Activated CD4-positive, alpha-beta memory T cell treated with anti-CD3 and anti-CD28 coated beads, Interleukin-2, amount 10 ng/mL, durations not matched to agents 7 days and 5 days (primary cell): ENCODE data around the gene GPSM1. TPM values are rescaled to one million over a fixed set of nuclear protein-coding genes. Genes with fewer than 3 reads are reported as not detected.
"Not testable (repeated sequence)": the region's sequence is repeated elsewhere in the genome, so short reads cannot be mapped to it uniquely, and the experiment has no call there.

ENCODE experiments used
- CTCF ChIA-PET: fragments of 350-600 bp; sonication (Branson Sonifier 250); formaldehyde crosslinking; loops from one replicate; lab custom pipeline; 2021; ENCODE audit warnings: antibody characterized with exemption, inconsistent platforms; lab: Charles Lee
- POLR2A ChIA-PET: fragments of 350-600 bp; sonication (Branson Sonifier 250); formaldehyde crosslinking; loops from one replicate; lab custom pipeline; 2021; ENCODE audit warnings: antibody characterized with exemption; lab: Charles Lee
- DNase-seq: peaks from one replicate; pipeline ENCODE4 v3.0.0-alpha.2; 2020
- H3K27ac Mint-ChIP-seq: one replicate; pipeline ENCODE4 v1.8.0; 2021; ENCODE audit warnings: mild to moderate bottlenecking, mixed read lengths
- H3K27me3 Mint-ChIP-seq: one replicate; pipeline ENCODE4 v1.8.0; 2021; ENCODE audit warnings: mixed read lengths
- H3K36me3 Mint-ChIP-seq: one replicate; pipeline ENCODE4 v1.8.0; 2021; ENCODE audit warnings: low read depth, mixed read lengths
- H3K4me1 Mint-ChIP-seq: one replicate; pipeline ENCODE4 v1.8.0; 2021; ENCODE audit warnings: mixed read lengths
- H3K4me3 Mint-ChIP-seq: one replicate; pipeline ENCODE4 v1.8.0; 2021; ENCODE audit warnings: mild to moderate bottlenecking, mixed read lengths
- H3K9me3 Mint-ChIP-seq: one replicate; pipeline ENCODE4 v1.8.0; 2021; ENCODE audit warnings: mixed read lengths
- total RNA-seq, 2 experiments: library from RNA; stranded (reverse); gene quantifications; one replicate each; pipeline ENCODE4 v1.2.3, GENCODE V29; 2021

GPSM1 gene
- total RNA-seq, 2 experiments from 2014 or later = 6.0 to 6.5 TPM

GRCh38 chr9:136405904-136406303, 78.6 kb downstream of the GPSM1 start:
- peaks cover 74% of the 10 kb centered on the region for H3K4me1 Mint-ChIP-seq
- H3K4me3 Mint-ChIP-seq, H3K9me3 Mint-ChIP-seq, CTCF ChIA-PET, H3K27me3 Mint-ChIP-seq, DNase-seq: not testable (repeated sequence)
- POLR2A ChIA-PET = interaction anchor here (1.8 to 2.0 kb wide), 2 partner anchors 21 to 43 kb away, joined by 5 to 7 read pairs; partner anchors contain the start of gene DNLZ
- H3K36me3 Mint-ChIP-seq = peaks cover 61% of the 10 kb centered on the region
- peak overlapping the region; percentile 93 for H3K27ac Mint-ChIP-seq

- H3K27ac Mint-ChIP-seq, DNase-seq, H3K27me3 Mint-ChIP-seq, H3K4me3 Mint-ChIP-seq, H3K9me3 Mint-ChIP-seq, CTCF ChIA-PET: not testable (repeated sequence)
- peaks cover 57% of the 10 kb centered on the region for H3K36me3 Mint-ChIP-seq
- POLR2A ChIA-PET = interaction anchor here (1.8 kb wide), 1 partner anchor 22 kb away, joined by 5 read pairs; no protein-coding TSS in a partner anchor
- peaks cover 77% of the 10 kb centered on the region for H3K4me1 Mint-ChIP-seq
Observed at GRCh38 chr9:136407061-136407460, 79.7 kb downstream of the GPSM1 start.

GRCh38 chr9:136407911-136408310, 80.6 kb downstream of the GPSM1 start:
- peaks cover 59% of the 10 kb centered on the region for H3K36me3 Mint-ChIP-seq
- H3K27ac Mint-ChIP-seq = peak overlapping the region; percentile 16
- H3K4me1 Mint-ChIP-seq = peaks cover 73% of the 10 kb centered on the region

More at GRCh38 chr9:136407911-136408310, 80.6 kb downstream of the GPSM1 start:
- no peak for DNase-seq
- ChIA-PET POLR2A (interaction anchor here (1.7 kb wide), 1 partner anchor 33 kb away, joined by 3 read pairs; no protein-coding TSS in a partner anchor), CTCF (no interaction called here)
- H3K9me3 Mint-ChIP-seq = no peaks in the 10 kb centered on the region
- H3K27me3 Mint-ChIP-seq = no peaks in the 10 kb centered on the region
- H3K4me3 Mint-ChIP-seq = no peak overlapping the region

Other genes with a start within 250 kb of the GPSM1 start
- gene NACC2, start 232.2 kb upstream of the GPSM1 start, total RNA-seq = 1 to 10 TPM; 8.1 to 8.7 TPM
- 10 to 100 TPM; 47.0 to 49.0 TPM for gene TMEM250, start 208.7 kb upstream of the GPSM1 start, total RNA-seq
- gene LHX3, start 122.4 kb upstream of the GPSM1 start, total RNA-seq = under 1 TPM in 1 of 2 experiments, not detected in 1; 0.08 TPM
- gene QSOX2, start 81.7 kb upstream of the GPSM1 start, total RNA-seq = 10 to 100 TPM; 12.4 to 13.4 TPM
- gene CCDC187, start 23.4 kb upstream of the GPSM1 start, total RNA-seq = not detected
- 10 to 100 TPM; 11.5 TPM for gene DNLZ, start 36.2 kb downstream of the GPSM1 start, total RNA-seq
- 1 to 10 TPM in 1 of 2 experiments, under 1 TPM in 1; 0.55 to 1.3 TPM for gene CARD9, start 46.1 kb downstream of the GPSM1 start, total RNA-seq
- 1 to 10 TPM; 8.8 TPM for gene SNAPC4, start 72.6 kb downstream of the GPSM1 start, total RNA-seq
- 10 to 100 TPM; 49.2 to 54.9 TPM for gene ENTR1, start 83.1 kb downstream of the GPSM1 start, total RNA-seq
- gene PMPCA, start 83.1 kb downstream of the GPSM1 start, total RNA-seq = 10 to 100 TPM; 56.6 to 62.2 TPM
- 10 to 100 TPM; 19.5 to 21.6 TPM for gene INPP5E, start 112.3 kb downstream of the GPSM1 start, total RNA-seq
- gene SEC16A, start 155.5 kb downstream of the GPSM1 start, total RNA-seq = 10 to 100 TPM; 56.1 to 61.0 TPM
- 10 to 100 TPM; 58.8 to 59.8 TPM for gene NOTCH1, start 218.5 kb downstream of the GPSM1 start, total RNA-seq